NCI-H524 treated with DMSO at 0.1 percent for 48 hours (cell line): ENCODE measurements around the gene ERBB4.

ENCODE experiments used
- DNase-seq: peaks from one replicate; lab custom pipeline; 2025; lab: John Stamatoyannopoulos, UW

ERBB4 gene

DNA sequence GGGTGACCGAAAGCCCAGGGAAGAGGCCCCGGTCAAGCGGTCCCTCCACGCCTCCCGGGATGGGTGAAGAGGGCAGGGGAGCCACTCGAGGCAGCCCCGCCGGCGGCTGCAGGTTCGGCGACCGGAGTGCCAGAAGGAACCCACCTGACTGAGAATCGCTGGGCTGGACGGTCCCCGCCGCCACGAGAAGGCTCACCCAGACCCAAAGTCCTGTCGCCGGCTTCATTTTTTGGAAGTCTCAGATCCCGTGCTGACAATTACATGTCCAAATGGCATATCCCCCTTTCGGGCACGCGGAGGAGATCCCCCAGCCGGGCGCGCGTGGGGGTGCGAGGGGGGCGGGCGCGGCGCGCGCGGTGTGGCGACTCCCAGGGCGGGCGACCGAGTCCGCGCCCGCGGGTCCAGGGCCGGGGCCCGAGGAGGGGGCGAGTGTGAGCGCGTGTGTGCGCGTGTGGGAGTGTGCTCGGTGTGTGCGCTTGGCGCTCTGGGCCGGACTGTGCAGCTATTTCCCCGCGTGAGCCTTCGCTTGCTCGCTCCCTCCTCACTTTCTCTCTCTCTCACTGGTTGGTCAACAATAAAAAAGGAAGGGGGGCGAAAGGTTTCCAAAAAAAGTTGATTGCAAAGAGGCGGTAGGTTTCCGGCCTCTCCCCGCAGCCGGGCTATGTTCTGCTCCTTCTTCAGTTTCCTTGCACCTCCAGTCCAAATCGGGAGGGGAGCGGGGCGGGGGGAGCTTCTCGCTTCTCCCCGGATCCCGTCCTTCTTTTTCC is at the start of gene ERBB4:
Gene ERBB4, minus strand, starts transcription at position 498 of the 767 bp plus-strand sequence. Its CDS starts 272 bp downstream, at position 226.
- no peak for DNase-seq

DNA sequence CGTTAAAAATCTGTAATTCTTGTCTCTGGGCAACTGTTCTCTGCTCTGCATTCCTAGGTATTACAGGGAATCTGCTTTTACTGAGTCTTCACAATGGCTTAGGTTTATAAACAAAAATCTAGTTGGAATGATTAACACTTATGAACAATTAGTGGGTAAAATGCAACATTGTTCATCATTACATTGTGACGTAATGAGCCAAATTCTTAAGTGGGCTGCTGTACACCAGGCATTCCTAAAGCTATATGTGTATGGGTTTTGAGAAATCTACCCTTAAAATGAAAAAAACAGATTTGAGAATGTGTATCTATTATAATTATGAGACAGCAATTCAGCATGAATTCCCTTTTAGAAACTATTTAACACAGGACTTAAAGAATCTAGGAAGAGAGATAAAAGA is 41.5 kb upstream of the ERBB4 start:
- no peak for DNase-seq

DNA sequence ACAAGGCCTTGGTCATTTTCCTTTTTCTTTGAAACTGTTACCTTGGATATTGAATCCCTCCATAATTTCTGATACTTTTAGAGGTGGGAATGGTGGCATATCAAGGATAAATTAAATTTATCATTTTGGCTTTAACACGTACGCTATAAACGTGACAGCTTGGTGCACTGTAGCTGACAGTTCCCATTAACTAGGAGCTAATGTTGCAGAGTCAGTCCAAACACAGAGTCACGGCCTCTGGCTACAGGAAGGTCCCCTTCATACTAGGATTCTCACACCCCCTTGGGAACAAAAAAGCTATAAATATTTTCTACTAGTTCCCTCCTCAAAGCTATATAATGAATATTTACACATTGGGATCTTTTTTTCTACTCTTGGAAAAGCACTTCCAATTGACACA is 17.7 kb upstream of the ERBB4 start:
- no peak for DNase-seq

DNA sequence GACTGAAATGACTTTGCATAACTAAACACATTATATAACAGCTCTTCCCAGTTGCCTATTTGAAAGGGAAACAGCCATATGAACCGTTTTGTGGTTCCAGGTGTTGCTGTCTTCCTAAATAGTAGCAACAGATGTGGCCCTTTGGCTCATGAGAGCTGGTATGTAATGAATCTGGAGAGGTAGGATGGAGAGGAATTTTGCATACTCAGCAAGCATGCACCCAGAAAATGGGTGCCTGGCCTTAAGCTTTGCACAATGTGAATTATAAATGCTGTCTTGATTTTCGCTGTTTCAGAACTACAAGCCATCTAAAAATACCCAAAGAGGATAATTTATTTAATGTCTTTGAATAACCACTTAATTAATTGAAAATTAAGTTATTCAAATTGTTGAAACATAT is 15.6 kb upstream of the ERBB4 start:
- peak; percentile 13 for DNase-seq

DNA sequence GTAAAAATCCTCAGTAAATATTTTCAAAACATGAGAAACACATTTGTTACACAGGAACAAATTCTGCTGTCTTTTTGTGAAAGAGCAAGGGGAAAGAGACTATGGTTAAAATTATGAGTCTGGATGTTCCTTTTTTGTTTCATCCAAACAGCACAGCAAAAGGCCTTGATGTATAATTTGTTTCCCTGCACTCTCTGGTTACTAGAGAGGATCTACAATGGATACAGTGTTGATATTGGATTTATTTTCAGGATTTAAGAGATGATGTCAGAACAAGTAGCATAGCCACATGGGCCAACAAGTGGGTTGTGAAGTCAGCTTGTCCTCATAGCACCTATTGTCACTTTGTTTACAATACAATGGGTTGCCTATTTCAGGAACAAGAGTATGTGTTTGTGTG is 11.3 kb upstream of the ERBB4 start:
- no peak for DNase-seq

DNA sequence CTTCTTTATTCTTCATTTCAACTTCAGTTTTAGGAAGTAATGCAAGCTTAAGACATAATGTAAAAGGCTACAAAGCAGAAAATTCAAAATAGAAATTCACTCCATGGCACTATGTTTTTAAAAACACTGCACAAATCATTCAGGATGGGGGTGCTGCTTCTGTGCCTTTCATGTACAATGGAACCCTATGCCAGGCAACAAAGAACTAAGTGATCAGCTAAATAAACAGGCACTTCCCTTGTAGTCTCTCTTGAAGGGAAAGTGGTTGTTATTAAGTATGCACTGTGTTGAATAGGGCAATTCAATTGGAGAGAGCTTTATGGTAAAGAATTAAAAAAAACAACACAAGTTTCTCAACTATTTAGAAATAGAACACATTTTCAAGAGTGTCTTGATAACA is 10.9 kb upstream of the ERBB4 start:
- DNase-seq = no peak

DNA sequence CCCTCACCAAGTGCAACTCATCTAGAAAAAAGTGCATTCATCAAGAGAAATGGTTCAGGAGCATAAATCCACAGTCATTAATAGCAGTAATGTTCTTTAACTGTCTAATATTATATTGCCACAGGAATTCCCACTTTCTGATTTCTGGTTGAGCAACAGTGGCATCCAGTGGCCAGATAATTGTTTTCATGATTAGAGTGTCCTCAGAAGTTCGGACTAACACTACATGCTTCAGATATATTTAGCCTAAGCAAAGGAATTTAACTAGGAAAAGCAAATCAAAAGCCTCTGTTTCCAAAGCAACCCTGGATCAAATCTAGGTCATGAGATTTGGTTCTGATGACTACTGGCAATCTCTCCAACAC is 9.8 kb upstream of the ERBB4 start:
- DNase-seq = no peak

DNA sequence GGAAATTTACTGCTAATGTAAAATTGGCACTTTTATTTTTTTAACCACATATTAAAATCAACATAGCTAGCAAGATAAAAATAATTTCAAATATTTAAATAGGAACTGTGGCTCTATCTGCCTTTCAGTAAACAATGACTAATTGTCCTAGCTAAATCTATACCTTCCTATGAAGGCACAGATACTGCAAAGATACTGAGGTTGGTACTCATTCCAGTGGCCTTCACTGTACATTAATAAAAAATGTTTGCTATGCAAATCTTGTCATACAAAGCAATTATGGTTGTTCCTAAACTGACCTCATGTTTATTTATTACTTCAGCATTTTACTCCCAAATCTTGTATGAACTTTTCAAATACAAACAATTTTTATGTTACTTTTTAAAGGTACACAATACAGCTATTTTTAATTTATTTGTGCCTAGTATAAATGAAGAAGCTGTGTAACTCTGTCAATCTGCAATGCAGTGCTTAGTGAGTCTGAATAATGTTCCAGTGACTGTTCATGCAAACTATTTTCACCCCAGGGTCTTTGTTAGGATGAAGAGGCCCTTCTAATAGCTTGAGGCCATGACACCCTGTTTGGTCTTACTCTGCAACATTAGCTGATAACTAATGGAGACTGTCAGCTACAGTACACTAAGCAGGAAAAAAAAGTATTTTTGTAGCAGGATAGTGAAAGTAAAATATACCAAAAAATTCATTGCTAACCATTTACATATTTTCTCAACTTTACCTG is 9.3 kb upstream of the ERBB4 start:
- no peak for DNase-seq

DNA sequence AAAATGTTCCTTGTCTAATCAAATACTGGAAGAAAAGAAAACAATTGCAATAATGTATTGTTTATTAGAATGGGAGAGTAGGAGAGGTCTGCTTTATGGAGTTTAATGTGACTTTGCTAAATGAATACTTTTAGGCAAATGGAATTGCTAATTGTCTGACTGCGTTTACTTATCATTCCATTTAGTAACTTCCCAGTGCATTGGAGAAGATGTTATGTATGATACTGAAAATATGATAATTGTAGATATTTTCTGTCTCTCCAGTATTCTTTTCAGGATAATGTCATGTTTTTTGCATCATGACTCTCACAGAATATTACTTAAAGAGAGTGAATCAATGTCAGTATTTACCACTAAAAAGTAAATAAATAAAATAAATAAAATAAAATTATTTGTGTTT is 8.1 kb upstream of the ERBB4 start:
- no peak for DNase-seq

DNA sequence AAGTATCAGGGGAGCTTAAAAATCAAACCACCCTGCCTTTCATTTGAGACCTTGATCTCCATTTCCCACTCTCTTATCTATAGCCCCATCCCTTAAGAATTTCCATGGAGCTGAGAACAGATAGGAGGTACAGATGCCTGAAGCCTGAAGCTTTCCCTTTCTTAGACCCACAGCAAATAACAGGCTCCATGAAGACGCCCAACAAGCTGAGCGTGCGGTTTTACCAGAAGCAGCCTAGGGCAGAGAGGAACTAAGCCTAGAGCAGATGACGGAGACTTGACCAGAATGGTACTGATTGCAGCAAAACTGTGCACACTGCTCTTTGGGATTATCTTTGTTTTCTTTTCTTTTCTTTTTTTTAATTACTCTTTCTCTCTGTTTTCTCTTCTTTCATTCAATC is 1.7 kb upstream of the ERBB4 start:
- DNase-seq = no peak

DNA sequence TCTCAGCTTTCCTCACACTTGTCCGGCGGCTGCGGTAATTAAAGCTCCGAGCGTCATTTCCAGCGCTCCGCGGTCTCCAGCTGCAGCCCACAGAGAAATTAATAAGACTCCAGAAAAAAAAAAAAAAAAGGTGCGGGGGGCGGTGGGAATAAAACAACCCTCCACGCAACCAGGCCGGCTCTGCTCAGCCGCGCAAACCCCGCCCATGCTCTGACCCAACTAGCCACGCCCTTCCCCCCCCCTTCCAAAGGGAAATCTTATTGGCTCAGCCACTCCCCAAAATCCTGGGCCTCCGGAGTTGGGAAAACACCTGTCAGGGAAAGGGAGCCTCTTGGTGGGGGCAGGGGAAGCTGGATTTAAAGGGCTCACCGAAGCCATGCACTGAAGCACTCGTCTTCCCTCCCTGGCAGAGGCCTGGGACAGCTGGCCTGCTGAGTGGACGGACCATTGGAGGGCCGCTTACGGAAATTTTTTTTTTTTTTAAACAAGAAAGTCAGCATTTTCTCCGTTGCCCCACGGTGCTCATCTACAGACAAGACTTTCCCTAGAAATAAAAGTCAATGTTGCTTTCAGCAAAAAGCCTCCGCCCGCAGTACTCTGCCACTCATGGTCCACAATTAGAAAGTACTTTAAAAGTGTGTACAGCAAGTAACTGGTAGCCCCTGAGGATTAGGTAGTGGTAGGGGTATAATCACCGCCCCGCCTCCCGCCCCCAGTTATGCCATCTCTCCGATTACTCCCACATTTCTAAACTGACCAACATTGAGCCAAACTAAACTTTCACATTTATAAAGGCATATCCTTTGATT is 674 bp upstream of the ERBB4 start:
- DNase-seq = peak; percentile 21

DNA sequence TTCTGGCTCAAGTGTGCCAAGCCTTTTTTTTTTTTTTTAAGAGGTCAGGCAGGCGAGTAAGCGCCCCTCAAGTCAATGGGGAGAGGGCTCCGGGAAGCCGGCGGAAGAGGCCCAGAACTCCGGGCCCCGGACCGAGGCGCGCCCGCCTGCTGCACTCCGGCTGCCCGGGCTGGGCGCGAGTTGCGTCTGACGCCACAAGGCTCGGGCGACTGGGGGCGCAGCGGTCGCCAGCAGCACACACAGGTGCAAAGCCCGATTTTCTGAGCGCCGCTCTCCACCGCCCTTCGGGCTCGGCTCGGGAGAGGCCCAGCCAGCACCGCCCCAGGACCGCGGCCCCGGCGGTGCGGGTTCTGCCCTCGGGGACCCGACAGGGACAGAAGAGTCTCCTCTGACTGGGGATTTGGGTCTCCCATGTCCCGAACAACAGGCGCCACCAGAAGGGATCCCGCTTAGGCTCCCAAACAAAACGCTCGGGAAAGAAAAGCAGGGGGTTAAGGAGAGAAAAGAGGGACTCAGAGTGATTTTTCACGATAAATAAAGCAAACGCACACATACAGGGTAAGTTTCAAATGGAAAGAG is 787 bp downstream of the ERBB4 start:
- no peak for DNase-seq

DNA sequence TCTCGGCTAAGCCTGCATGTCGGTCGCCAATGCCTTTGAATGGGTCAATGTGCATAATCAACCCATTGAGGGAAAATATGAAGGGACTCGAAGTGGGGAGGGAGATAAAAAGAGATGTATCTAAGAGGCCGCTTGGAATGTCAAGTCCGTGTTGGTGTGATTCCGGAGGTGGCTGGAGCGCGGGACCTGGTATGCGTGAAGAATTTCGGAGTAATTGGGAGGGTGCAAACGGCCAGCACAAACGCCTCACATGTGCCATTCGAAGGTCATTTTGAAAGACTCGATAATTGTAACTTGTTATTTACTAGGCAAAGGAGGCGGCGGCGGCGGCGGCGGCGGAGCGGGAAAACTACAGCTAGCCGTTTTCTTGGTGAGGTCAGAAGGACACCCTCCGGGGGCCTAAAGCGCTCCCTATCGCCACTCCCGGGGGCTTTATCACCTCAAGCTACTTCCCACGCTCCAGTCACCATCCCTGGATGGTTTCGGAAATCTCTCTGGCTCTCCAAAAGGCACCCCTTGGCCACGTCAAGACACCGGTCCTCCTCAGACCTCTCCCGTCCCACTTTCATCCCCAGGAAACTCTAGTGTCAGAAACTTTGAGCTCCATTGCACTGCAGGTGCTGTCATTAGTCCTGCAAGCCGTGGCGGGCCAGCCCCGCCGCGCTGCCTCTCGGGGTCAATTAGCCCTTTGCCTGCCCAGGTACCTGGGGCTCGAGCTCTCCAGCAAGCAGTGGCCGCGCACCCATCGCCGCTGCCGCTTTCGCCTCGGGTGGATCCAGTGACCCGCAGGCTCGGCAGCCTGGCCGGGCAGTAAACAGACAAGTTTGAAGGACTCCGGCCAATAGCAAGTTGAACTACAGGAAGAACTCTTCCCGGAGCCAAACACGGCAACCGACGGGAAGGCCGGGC is 1.5 kb downstream of the ERBB4 start:
- no peak for DNase-seq

DNA sequence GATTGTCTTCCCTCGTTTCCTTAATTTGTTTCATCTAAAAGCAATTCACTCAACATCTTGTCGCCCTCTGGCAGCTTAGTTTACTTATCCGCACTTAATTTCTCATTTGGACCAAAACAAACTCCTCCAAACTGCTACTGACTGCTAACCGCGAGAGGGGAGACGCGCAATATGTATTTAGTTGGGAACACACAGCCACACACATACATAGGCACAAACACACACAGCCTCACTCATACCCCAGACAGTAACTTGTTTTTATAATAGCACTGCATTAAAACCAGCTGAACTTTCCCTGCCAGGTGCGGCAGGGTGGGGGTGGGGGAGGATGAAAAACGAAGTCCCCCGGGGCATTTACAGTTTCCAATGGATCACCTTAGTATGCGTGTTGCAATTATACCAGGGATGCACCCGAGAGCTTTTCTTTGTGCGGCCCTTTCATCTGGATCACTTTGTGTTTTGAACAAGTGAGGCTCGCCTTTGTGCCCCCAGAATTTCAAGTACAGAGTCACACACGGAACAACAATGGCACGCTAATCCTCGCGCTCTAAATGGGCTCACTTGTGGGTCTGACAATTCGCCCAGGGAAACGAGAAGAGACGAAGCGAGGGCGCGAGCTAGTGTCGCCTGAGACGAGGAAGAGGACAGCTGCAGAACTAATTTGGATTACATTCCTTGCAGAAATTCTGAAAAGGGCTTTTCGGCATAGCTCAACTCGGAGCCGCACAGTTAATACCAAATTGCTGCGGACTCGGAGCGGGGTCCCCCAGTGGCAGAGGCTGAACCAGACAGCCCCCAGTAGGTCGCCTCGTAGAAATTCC is 2.4 kb downstream of the ERBB4 start:
- peak; percentile 50 for DNase-seq

DNA sequence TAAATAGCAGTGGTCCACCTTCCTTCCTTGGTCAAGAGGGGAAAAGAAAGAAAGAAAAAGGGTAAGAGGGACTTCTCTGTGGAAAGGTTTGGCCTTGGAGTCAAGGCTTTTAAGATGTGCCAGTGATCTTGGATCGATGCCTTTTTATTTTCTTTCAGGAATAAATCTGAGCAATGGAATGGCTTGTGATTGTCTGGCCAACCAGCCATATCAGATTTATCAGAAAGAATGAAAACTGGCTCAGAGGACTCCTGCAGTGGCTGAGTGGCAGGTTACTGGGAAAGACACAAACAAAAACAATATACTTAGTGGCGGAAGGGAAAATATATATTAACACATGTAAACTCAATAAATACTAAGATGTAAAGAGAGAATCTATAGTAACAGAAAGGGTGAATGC is 4.3 kb downstream of the ERBB4 start:
- no peak for DNase-seq

DNA sequence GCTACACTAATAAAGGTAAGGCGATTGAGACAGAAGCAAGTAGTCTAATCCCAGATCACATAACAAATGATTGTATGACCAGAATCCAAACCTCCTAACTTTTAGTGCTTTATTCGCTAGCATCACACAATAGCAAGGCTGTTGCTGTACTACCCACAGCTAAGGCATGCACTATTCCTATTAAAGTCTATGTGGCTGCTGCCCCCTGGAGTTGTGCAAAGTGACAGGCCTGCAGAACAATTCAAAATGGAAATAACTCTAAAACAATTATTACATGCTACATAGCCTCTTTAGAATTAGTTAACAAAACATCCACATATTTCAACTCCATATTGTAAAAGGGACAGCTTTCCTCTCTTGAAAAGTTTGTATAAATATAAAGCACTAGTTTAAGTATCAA is 6.0 kb downstream of the ERBB4 start:
- DNase-seq = no peak

DNA sequence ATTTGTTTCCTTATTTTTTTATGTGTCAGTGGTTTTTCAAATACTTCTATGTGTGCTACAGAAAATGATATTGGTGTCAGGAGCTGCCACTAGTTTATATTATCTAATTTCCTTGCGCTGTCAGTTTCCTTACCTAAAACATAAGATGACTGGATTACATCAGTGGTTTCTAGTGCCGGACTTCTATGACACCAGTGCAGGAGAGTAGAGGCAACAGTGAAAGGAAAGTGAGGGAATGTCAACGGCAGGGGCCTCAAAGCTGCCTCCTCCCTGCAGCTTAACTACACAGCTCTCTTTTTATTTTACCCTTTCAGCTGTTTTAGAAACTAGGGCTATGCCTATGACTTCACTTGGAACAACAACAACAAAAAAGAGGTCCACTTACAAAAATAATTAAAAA is 6.5 kb downstream of the ERBB4 start:
- DNase-seq = no peak

DNA sequence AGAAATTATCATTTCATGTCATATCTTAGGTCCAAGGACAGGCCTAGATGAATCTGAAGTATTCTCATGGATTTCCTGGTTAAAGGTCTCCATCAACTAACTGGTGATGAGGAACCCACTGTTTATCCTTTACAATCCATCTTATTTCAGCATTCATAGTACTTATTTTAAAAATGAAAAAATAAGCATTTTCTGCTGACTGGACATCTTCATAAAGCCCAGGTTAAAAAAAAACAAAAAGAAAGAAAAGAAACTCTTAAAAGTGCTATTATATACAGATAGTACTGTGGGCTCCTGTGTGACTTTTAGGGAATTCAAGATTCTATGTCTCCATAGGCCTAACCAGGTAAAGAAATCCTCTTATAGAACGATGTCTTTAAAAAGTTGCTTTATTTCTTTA is 7.1 kb downstream of the ERBB4 start:
- DNase-seq = no peak

DNA sequence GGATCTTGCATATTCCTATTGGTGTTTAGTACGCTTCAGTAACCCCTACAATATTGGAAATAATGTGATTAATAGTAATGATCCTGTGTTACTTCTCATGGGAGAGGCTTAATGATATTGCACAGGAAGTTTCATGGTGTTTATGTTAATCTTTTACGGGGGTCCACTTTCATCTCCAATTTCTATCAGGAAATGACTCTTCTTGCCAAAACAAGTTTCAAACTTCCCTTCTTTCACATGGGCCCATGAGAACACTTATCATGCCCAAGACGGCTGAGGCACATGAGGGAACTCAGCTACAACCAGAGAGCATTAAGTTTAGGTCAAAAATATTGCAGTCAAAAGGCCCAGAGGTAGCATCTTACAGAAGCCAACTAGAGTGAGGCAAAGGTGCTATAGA is 7.6 kb downstream of the ERBB4 start:
- DNase-seq = no peak

DNA sequence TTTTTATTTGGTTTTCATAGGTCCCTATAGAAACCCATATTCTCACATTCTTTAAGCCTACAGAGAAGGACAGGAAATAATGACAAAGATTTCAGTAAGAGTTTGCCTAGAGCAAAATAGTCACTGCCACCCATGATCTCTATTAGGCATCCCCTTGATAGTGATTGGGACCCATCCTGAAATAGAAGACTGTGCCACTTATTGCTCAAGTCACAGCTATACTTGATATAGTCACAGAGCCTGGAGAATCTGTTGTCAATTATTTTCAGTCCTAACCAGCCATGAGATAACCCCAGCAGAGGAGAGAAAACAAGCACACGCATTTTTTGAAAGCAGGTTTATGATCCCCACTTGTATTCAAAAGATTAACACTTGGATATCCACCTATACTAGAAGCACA is 8.2 kb downstream of the ERBB4 start:
- no peak for DNase-seq
